ENCODE measurements around the gene ANKFY1. TPM values are rescaled to one million over a fixed set of nuclear protein-coding genes. Genes with fewer than 3 reads are reported as not detected.
A peak's percentile ranks its signal among the peaks of the same experiment; 100 is the strongest.

ANKFY1 gene
- total and polyA plus RNA-seq, 9 of the 15 experiments (the other 6 are each of a cell fraction or from before 2014, with no cell fraction given) = 4.3 to 25.6 (median 12.2) TPM

DNA sequence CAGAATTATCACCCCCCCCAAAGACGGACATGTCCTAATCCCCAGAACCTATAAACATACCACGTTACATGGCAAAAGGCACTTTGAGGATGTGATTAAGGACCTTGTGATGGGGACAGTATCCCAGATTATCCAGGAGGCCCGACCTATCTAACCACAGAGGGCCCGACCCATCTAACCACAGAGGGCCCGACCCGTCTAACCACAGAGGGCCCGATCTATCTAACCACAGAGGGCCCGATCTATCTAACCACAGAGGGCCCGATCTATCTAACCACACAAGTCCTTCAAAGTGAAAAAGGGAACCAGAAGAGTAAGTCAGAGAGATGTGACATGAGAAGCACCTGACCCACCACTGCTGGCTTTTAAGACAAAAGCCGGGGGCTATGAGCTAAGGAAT lies 56.8 kb downstream of the ANKFY1 start (continued):
- TF ChIP-seq ZNF280B (CRISPR knock-in tag; IDR thresholded peaks at IDR 0.05) = no peak
- TF ChIP-seq NEUROD1 (IDR thresholded peaks at IDR 0.05; ENCODE audit: borderline replicate concordance, low read depth, low read length, partially characterized antibody) = no peak
- TF ChIP-seq NFATC3 (IDR thresholded peaks at IDR 0.05) = no peak
- no peak for TF ChIP-seq ZBTB34 (CRISPR knock-in tag; IDR thresholded peaks at IDR 0.05)
- TF ChIP-seq ZKSCAN1 (IDR thresholded peaks at IDR 0.05; ENCODE audit: low read depth, low read length) = no peak
- peak; percentile 46; the same call in 1 of the 2 replicates for TF ChIP-seq SP1 (CRISPR knock-in tag; IDR thresholded peaks at IDR 0.05)
- TF ChIP-seq MAZ (CRISPR knock-in tag; conservative IDR thresholded peaks at IDR 0.05 in 1 of 2, IDR thresholded peaks at IDR 0.05 in 1 of 2) = no peak
- TF ChIP-seq CREB1 (IDR thresholded peaks at IDR 0.05) = no peak
- no peak for TF ChIP-seq CREB1 (CRISPR knock-in tag; IDR thresholded peaks at IDR 0.05)
- TF ChIP-seq EZH2 (IDR thresholded peaks at IDR 0.05; ENCODE audit: borderline replicate concordance, low read depth, low read length) = no peak
- no peak for TF ChIP-seq HEY1 (CRISPR knock-in tag; IDR thresholded peaks at IDR 0.05; ENCODE audit: borderline replicate concordance)
- no peak for TF ChIP-seq ERF (CRISPR knock-in tag; IDR thresholded peaks at IDR 0.05)
- no peak for TF ChIP-seq GATA2 (CRISPR knock-in tag; IDR thresholded peaks at IDR 0.05)
- TF ChIP-seq, protein P1, sequence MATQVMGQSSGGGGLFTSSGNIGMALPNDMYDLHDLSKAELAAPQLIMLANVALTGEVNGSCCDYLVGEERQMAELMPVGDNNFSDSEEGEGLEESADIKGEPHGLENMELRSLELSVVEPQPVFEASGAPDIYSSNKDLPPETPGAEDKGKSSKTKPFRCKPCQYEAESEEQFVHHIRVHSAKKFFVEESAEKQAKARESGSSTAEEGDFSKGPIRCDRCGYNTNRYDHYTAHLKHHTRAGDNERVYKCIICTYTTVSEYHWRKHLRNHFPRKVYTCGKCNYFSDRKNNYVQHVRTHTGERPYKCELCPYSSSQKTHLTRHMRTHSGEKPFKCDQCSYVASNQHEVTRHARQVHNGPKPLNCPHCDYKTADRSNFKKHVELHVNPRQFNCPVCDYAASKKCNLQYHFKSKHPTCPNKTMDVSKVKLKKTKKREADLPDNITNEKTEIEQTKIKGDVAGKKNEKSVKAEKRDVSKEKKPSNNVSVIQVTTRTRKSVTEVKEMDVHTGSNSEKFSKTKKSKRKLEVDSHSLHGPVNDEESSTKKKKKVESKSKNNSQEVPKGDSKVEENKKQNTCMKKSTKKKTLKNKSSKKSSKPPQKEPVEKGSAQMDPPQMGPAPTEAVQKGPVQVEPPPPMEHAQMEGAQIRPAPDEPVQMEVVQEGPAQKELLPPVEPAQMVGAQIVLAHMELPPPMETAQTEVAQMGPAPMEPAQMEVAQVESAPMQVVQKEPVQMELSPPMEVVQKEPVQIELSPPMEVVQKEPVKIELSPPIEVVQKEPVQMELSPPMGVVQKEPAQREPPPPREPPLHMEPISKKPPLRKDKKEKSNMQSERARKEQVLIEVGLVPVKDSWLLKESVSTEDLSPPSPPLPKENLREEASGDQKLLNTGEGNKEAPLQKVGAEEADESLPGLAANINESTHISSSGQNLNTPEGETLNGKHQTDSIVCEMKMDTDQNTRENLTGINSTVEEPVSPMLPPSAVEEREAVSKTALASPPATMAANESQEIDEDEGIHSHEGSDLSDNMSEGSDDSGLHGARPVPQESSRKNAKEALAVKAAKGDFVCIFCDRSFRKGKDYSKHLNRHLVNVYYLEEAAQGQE (IDR thresholded peaks at IDR 0.05; ENCODE audit: borderline replicate concordance) = no peak
- TF ChIP-seq, protein P1 (CRISPR knock-in tag; IDR thresholded peaks at IDR 0.05; ENCODE audit: low read depth) = no peak
- no peak for TF ChIP-seq SMAD1 (IDR thresholded peaks at IDR 0.05; ENCODE audit: low read depth, low read length, partially characterized antibody)
- no peak for TF ChIP-seq ZNF717 (CRISPR knock-in tag; IDR thresholded peaks at IDR 0.05)
- TF ChIP-seq THRAP3 (IDR thresholded peaks at IDR 0.05; ENCODE audit: borderline replicate concordance) = no peak
- TF ChIP-seq BRD9 (IDR thresholded peaks at IDR 0.05; ENCODE audit: low read depth, partially characterized antibody) = no peak
- TF ChIP-seq CHD4 (IDR thresholded peaks at IDR 0.05; ENCODE audit: insufficient read depth, insufficient replicate concordance, low read depth, low read length, poor library complexity, severe bottlenecking) = no peak

Data from K562 (cell line).